EL (cell line): ENCODE measurements around the gene PIK3R1.
A peak's percentile ranks its signal among the peaks of the same experiment; 100 is the strongest.
"Not testable (repeated sequence)": the region's sequence is repeated elsewhere in the genome, so short reads cannot be mapped to it uniquely, and the experiment has no call there.

Experiments used
- DNase-seq: peaks from one replicate; pipeline ENCODE4 v3.0.0-alpha.2; 2016

The PIK3R1 gene

GRCh38 chr5:68194386-68194785 lies 21.2 kb upstream of the PIK3R1 start:
- DNase-seq = no peak

GRCh38 chr5:68195137-68195536 lies 20.4 kb upstream of the PIK3R1 start:
- DNase-seq = no peak

- no peak for DNase-seq
Measured at GRCh38 chr5:68196876-68197275, 18.7 kb upstream of the PIK3R1 start.

GRCh38 chr5:68200288-68200687 lies 15.3 kb upstream of the PIK3R1 start:
- no peak for DNase-seq

GRCh38 chr5:68210654-68211053 lies 4.9 kb upstream of the PIK3R1 start:
- DNase-seq = not testable (repeated sequence)

- peak; percentile 13 for DNase-seq
Measured at GRCh38 chr5:68214482-68215207, 911 bp upstream of the PIK3R1 start.

- DNase-seq = no peak
Measured at GRCh38 chr5:68215898-68216244, 315 bp downstream of the PIK3R1 start.

GRCh38 chr5:68216245-68217046 lies 890 bp downstream of the PIK3R1 start:
- peak; percentile 60 for DNase-seq

GRCh38 chr5:68217047-68217355 lies 1.4 kb downstream of the PIK3R1 start:
- no peak for DNase-seq

GRCh38 chr5:68217528-68217927 lies 2.0 kb downstream of the PIK3R1 start:
- peak; percentile 11 for DNase-seq

GRCh38 chr5:68219161-68219816 lies 3.7 kb downstream of the PIK3R1 start:
- no peak for DNase-seq

- no peak for DNase-seq
Measured at GRCh38 chr5:68220260-68220659, 4.7 kb downstream of the PIK3R1 start.

- DNase-seq = no peak
Measured at GRCh38 chr5:68220914-68221313, 5.4 kb downstream of the PIK3R1 start.

GRCh38 chr5:68221488-68221887 lies 5.9 kb downstream of the PIK3R1 start:
- no peak for DNase-seq

- DNase-seq = no peak
Measured at GRCh38 chr5:68222310-68222709, 6.8 kb downstream of the PIK3R1 start.

- DNase-seq = no peak
Measured at GRCh38 chr5:68222824-68223354, 7.3 kb downstream of the PIK3R1 start.

GRCh38 chr5:68223904-68224303 lies 8.3 kb downstream of the PIK3R1 start:
- no peak for DNase-seq

- no peak for DNase-seq
Measured at GRCh38 chr5:68224509-68225187, 9.1 kb downstream of the PIK3R1 start.

- peak; percentile 92 for DNase-seq
Measured at GRCh38 chr5:68225188-68225910, 9.8 kb downstream of the PIK3R1 start.

GRCh38 chr5:68225911-68226545 lies 10.5 kb downstream of the PIK3R1 start:
- no peak for DNase-seq

- no peak for DNase-seq
Measured at GRCh38 chr5:68226546-68227073, 11.1 kb downstream of the PIK3R1 start.
